H9 (cell line): ENCODE results near the gene USP40. TPM values are rescaled to one million over a fixed set of nuclear protein-coding genes. Genes with fewer than 3 reads are reported as not detected.

ENCODE experiments used
- DNase-seq: peaks from one replicate; pipeline ENCODE4 v3.0.0-alpha.2; 2017
- H2AFZ ChIP-seq: one replicate; pipeline ENCODE4 v1.6.1; 2013; ENCODE audit warnings: mild to moderate bottlenecking, low read length, control low read depth, moderate library complexity
- H2AK5ac ChIP-seq: 2 replicates; pipeline ENCODE4 v1.6.1; 2013; ENCODE audit warnings: low read length, control low read depth, mixed read lengths; ENCODE audit not compliant: insufficient read length
- H2BK120ac ChIP-seq: one replicate; pipeline ENCODE4 v1.6.1; 2013; ENCODE audit warnings: low read depth, mild to moderate bottlenecking, low read length, control low read depth, inconsistent platforms; ENCODE audit not compliant: poor library complexity, severe bottlenecking
- H2BK12ac ChIP-seq: 2 replicates; pipeline ENCODE4 v1.6.1; 2013; ENCODE audit warnings: low read length, control low read depth, mixed read lengths, low read depth; ENCODE audit not compliant: insufficient read length
- H2BK15ac ChIP-seq: 2 replicates; pipeline ENCODE4 v1.6.1; 2013; ENCODE audit warnings: low read depth, low read length, control low read depth
- H2BK20ac ChIP-seq: one replicate; pipeline ENCODE4 v1.6.1; 2013; ENCODE audit warnings: low read depth, mild to moderate bottlenecking, low read length, control low read depth, inconsistent platforms; ENCODE audit not compliant: poor library complexity, severe bottlenecking
- H2BK5ac ChIP-seq: 2 replicates; pipeline ENCODE4 v1.6.1; 2013; ENCODE audit warnings: low read length, control low read depth, mixed read lengths; ENCODE audit not compliant: insufficient read length
- H3K14ac ChIP-seq: 2 replicates; pipeline ENCODE4 v1.6.1; 2013; ENCODE audit warnings: low read length, control low read depth; ENCODE audit not compliant: insufficient read depth
- H3K18ac ChIP-seq: 2 replicates; pipeline ENCODE4 v1.6.1; 2013; ENCODE audit warnings: low read depth, mild to moderate bottlenecking, mixed read lengths, low read length, control low read depth; ENCODE audit not compliant: insufficient read length
- H3K23ac ChIP-seq: 2 replicates; pipeline ENCODE4 v1.6.1; 2013; ENCODE audit warnings: low read length, control low read depth, mixed read lengths, low read depth; ENCODE audit not compliant: insufficient read length
- H3K23me2 ChIP-seq: 2 replicates; pipeline ENCODE4 v1.6.1; 2013; ENCODE audit warnings: low read depth, mild to moderate bottlenecking, mixed read lengths, low read length, control low read depth; ENCODE audit not compliant: insufficient read length, poor library complexity, severe bottlenecking
- H3K27ac ChIP-seq: 2 replicates; pipeline ENCODE4 v1.5.1; 2013; ENCODE audit warnings: low read length, control low read depth, mixed read lengths, low read depth; ENCODE audit not compliant: insufficient read length
- H3K27me3 ChIP-seq: 2 replicates; pipeline ENCODE4 v1.6.1; 2013; ENCODE audit warnings: low read length, control low read depth, inconsistent platforms; ENCODE audit not compliant: insufficient read depth
- H3K4ac ChIP-seq: 2 replicates; pipeline ENCODE4 v1.6.1; 2013; ENCODE audit warnings: low read depth, mild to moderate bottlenecking, control low read depth, inconsistent platforms, low read length, moderate library complexity
- H3K4me1 ChIP-seq: 2 replicates; pipeline ENCODE4 v1.6.1; 2013; ENCODE audit warnings: low read length, control low read depth, inconsistent platforms; ENCODE audit not compliant: insufficient read depth
- H3K4me2 ChIP-seq: 2 replicates; pipeline ENCODE4 v1.6.1; 2013; ENCODE audit warnings: low read length, control low read depth, mixed read lengths; ENCODE audit not compliant: insufficient read length, insufficient read depth
- H3K56ac ChIP-seq: 2 replicates; pipeline ENCODE4 v1.6.1; 2013; ENCODE audit warnings: low read depth, mild to moderate bottlenecking, mixed read lengths, low read length, control low read depth; ENCODE audit not compliant: insufficient read length
- H3K79me1 ChIP-seq: 2 replicates; pipeline ENCODE4 v1.6.1; 2013; ENCODE audit warnings: low read depth, mild to moderate bottlenecking, moderate library complexity, low read length, control low read depth, inconsistent platforms; ENCODE audit not compliant: insufficient read depth, poor library complexity, severe bottlenecking
- H3K79me2 ChIP-seq: 2 replicates; pipeline ENCODE4 v1.6.1; 2013; ENCODE audit warnings: low read length, control low read depth, inconsistent platforms; ENCODE audit not compliant: insufficient read depth
- H3K9ac ChIP-seq: 2 replicates; pipeline ENCODE4 v1.6.1; 2013; ENCODE audit warnings: low read length, control low read depth, mixed read lengths; ENCODE audit not compliant: insufficient read length; ENCODE audit errors: extremely low read depth
- H3K9me3 ChIP-seq: one replicate; pipeline ENCODE4 v1.6.1; 2013; ENCODE audit warnings: low read depth, low read length, inconsistent platforms; ENCODE audit not compliant: control insufficient read depth
- H3T11ph ChIP-seq: one replicate; pipeline ENCODE4 v1.6.1; 2013; ENCODE audit warnings: mild to moderate bottlenecking, low read length, control low read depth, inconsistent platforms
- H4K20me1 ChIP-seq: one replicate; pipeline ENCODE4 v1.6.1; 2013; ENCODE audit not compliant: control insufficient read depth, insufficient read length, insufficient read depth
- H4K5ac ChIP-seq: 2 replicates; pipeline ENCODE4 v1.6.1; 2013; ENCODE audit warnings: low read depth, mild to moderate bottlenecking, mixed read lengths, low read length, control low read depth; ENCODE audit not compliant: insufficient read length
- H4K8ac ChIP-seq: replicated peaks from 2 replicates; pipeline ENCODE4 v1.6.1; 2013; ENCODE audit warnings: low read length, control low read depth, mixed read lengths, low read depth; ENCODE audit not compliant: insufficient read length
- H4K91ac ChIP-seq: 2 replicates; pipeline ENCODE4 v1.6.1; 2013; ENCODE audit warnings: low read depth, mild to moderate bottlenecking, moderate library complexity, mixed read lengths, low read length, control low read depth; ENCODE audit not compliant: insufficient read length
- H3K27ac Mint-ChIP-seq, 3 experiments: 2 replicates in 2 of 3; 3 replicates in 1 of 3; pipeline ENCODE4 v1.8.0; 2020 to 2021; ENCODE audit warnings: mixed read lengths in 3 of 3, mild to moderate bottlenecking in 1 of 3, moderate library complexity in 1 of 3
- H3K27me3 Mint-ChIP-seq: 2 replicates; pipeline ENCODE4 v1.8.0; 2021; ENCODE audit warnings: low read depth, mild to moderate bottlenecking, moderate library complexity, mixed read lengths
- H3K36me3 Mint-ChIP-seq, 3 experiments: 2 replicates in 2 of 3; 3 replicates in 1 of 3; pipeline ENCODE4 v1.8.0; 2020 to 2021; ENCODE audit warnings: low read depth in 3 of 3, mixed read lengths in 3 of 3; ENCODE audit not compliant: insufficient read depth in 1 of 3
- H3K4me1 Mint-ChIP-seq, 2 experiments: 2 replicates each; pipeline ENCODE4 v1.8.0; 2020; ENCODE audit warnings: mixed read lengths in 2 of 2
- H3K4me3 Mint-ChIP-seq, 2 experiments: 2 replicates in 1 of 2; 3 replicates in 1 of 2; pipeline ENCODE4 v1.8.0; 2020 to 2021; ENCODE audit warnings: mild to moderate bottlenecking in 2 of 2, mixed read lengths in 2 of 2, moderate library complexity in 1 of 2
- H3K9me3 Mint-ChIP-seq, 2 experiments: 2 replicates in 1 of 2; 3 replicates in 1 of 2; pipeline ENCODE4 v1.8.0; 2020; ENCODE audit warnings: mild to moderate bottlenecking in 2 of 2, mixed read lengths in 2 of 2, moderate library complexity in 1 of 2
- CTCF ChIP-seq: fragments of 200-600 bp; sonication (generic); conservative IDR thresholded peaks from 3 replicates; pipeline ENCODE4 v1.8.0; 2021; ENCODE audit warnings: antibody characterized with exemption, mild to moderate bottlenecking
- WGBS: extraction: QIAGEN DNeasy Blood & Tissue Kit; methylation state at CpG from one replicate; pipeline ENCODE4 v1.1.7; 2013; ENCODE audit warnings: missing lambda C conversion rate, low lambda C conversion rate, mixed read lengths; ENCODE audit not compliant: insufficient read length; ENCODE audit errors: extremely low coverage; 5-methylcytosine and 5-hydroxymethylcytosine counted together
- total RNA-seq: library from RNA; stranded (reverse); gene quantifications from 2 replicates; pipeline ENCODE4 v1.2.1, GENCODE V29; 2021

USP40 gene
- total RNA-seq, 1 experiment from 2014 or later = 7.5 TPM

DNA sequence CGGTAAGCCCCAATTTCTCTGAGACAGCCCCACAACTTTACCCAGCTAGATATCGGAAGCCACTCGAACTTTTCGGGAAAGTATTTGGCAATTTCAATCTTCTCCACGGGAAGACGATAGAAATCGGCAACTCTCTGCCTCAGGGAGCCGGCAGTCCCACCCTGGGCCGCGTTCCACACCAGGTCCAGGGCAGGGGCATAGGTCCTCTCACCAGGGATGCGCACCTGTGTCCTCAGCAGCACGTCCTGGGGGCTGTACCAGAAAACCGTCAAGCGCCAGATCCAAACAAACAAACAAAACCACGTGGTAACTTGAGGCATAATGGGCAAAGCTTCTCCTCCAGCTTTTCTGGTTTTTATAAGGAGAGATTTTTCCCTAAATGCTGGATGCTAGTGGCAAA, 80.9 kb downstream of the USP40 start:
- no peaks in the 10 kb centered on the region for H3K23me2 ChIP-seq
- H2AFZ ChIP-seq = no peak overlapping the region
- Mint-ChIP-seq H3K9me3 (peaks cover 12 to 19% of the 10 kb centered on the region in 2 experiments), H3K27me3 (no peaks in the 10 kb centered on the region), H3K4me3 (no peak overlapping the region), H3K27ac (no peak overlapping the region), H3K4me1 (no peaks in the 10 kb centered on the region), H3K36me3 (peaks cover 26 to 42% (median 32%) of the 10 kb centered on the region in 3 experiments)
- no peak overlapping the region for H2BK120ac ChIP-seq
- H3T11ph ChIP-seq = no peak overlapping the region
- no peak overlapping the region for H3K4me2 ChIP-seq
- H3K4me1 ChIP-seq = no peaks in the 10 kb centered on the region
- no peak overlapping the region for H3K9ac ChIP-seq
- no peak for DNase-seq
- H3K9me3 ChIP-seq = no peaks in the 10 kb centered on the region
- no peaks in the 10 kb centered on the region for H4K20me1 ChIP-seq
- H4K91ac ChIP-seq = no peak overlapping the region
- no peak overlapping the region for H3K4ac ChIP-seq
- H3K27me3 ChIP-seq = no peaks in the 10 kb centered on the region
- no peak overlapping the region for H2BK12ac ChIP-seq
- H3K79me2 ChIP-seq = no peaks in the 10 kb centered on the region
- H3K23ac ChIP-seq = no peak overlapping the region
- H3K56ac ChIP-seq = no peak overlapping the region
- no peak overlapping the region for H2BK15ac ChIP-seq
- H3K27ac ChIP-seq = no peak overlapping the region
- no peak overlapping the region for H3K18ac ChIP-seq
- no peaks in the 10 kb centered on the region for H3K79me1 ChIP-seq
- no peak overlapping the region for H2BK5ac ChIP-seq
- H4K8ac ChIP-seq = no peak overlapping the region
- no peak overlapping the region for H3K14ac ChIP-seq
- H4K5ac ChIP-seq = no peak overlapping the region
- no CpG with 5 or more reads among the region's 15 CpGs for WGBS
- H2BK20ac ChIP-seq = no peak overlapping the region
- no peak for TF ChIP-seq CTCF
- H2AK5ac ChIP-seq = no peak overlapping the region
